ENCODE results near the gene SZT2. TPM values are rescaled to one million over a fixed set of nuclear protein-coding genes. Genes with fewer than 3 reads are reported as not detected.
"Not testable (repeated sequence)": the region's sequence is repeated elsewhere in the genome, so short reads cannot be mapped to it uniquely, and the experiment has no call there.

SZT2 gene
- total RNA-seq, 1 donor from 2014 or later = 139 TPM

GRCh38 chr1:43396059-43396458 lies 6.4 kb downstream of the SZT2 start:
- H3K27me3 Mint-ChIP-seq = no peaks in the 10 kb centered on the region
- H3K9me3 Mint-ChIP-seq = no peaks in the 10 kb centered on the region
- intact Hi-C loops (cut with micrococcal nuclease) = no loop called here
- ATAC-seq (ENCODE audit: low read depth) = no peak
- no peak for TF ChIP-seq CTCF (IDR thresholded peaks at IDR 0.05)
- H3K4me3 Mint-ChIP-seq = no peak overlapping the region
- H3K27ac Mint-ChIP-seq = no peak overlapping the region
- CTCF ChIA-PET = no interaction called here
- H3K36me3 Mint-ChIP-seq (ENCODE audit: low read depth) = peaks cover 29% of the 10 kb centered on the region
- POLR2A ChIA-PET = interaction anchor here (1.1 kb wide), 1 partner anchor 28 kb away, joined by 3 read pairs; the partner anchor contains the start of gene ELOVL1
- no peak for DNase-seq
- peaks cover 13% of the 10 kb centered on the region for H3K4me1 Mint-ChIP-seq

GRCh38 chr1:43398227-43398626 lies 8.5 kb downstream of the SZT2 start:
- Mint-ChIP-seq H3K27ac (no peak overlapping the region), H3K4me3 (no peak overlapping the region), H3K4me1 (peaks cover 10% of the 10 kb centered on the region), H3K9me3 (no peaks in the 10 kb centered on the region), H3K36me3 (ENCODE audit: low read depth) (peaks cover 41% of the 10 kb centered on the region), H3K27me3 (no peaks in the 10 kb centered on the region)
- DNase-seq (no peak), ATAC-seq (ENCODE audit: low read depth) (no peak)
- no peak for TF ChIP-seq CTCF (IDR thresholded peaks at IDR 0.05)
- CTCF ChIA-PET = no interaction called here
- intact Hi-C loops (cut with micrococcal nuclease) = no loop called here
- POLR2A ChIA-PET = no interaction called here

GRCh38 chr1:43400441-43400840 lies 10.7 kb downstream of the SZT2 start:
- CTCF ChIA-PET = interaction anchor here (0.7 to 0.8 kb wide), 2 partner anchors 14 to 173 kb away, joined by 3 read pairs; no protein-coding TSS in a partner anchor
- H3K36me3 Mint-ChIP-seq (ENCODE audit: low read depth) = peaks cover 50% of the 10 kb centered on the region
- DNase-seq; ATAC-seq (ENCODE audit: low read depth); intact Hi-C loops (cut with micrococcal nuclease); H3K27me3 Mint-ChIP-seq; H3K4me1 Mint-ChIP-seq; POLR2A ChIA-PET; H3K27ac Mint-ChIP-seq; H3K4me3 Mint-ChIP-seq; H3K9me3 Mint-ChIP-seq: not testable (repeated sequence)

- Mint-ChIP-seq H3K36me3 (ENCODE audit: low read depth) (peaks cover 53% of the 10 kb centered on the region), H3K27ac (no peak overlapping the region), H3K9me3 (no peaks in the 10 kb centered on the region), H3K27me3 (no peaks in the 10 kb centered on the region), H3K4me3 (no peak overlapping the region), H3K4me1 (peaks cover 2% of the 10 kb centered on the region)
- ChIA-PET POLR2A (no interaction called here), CTCF (no interaction called here)
- DNase-seq (no peak), ATAC-seq (ENCODE audit: low read depth) (no peak)
- TF ChIP-seq CTCF (IDR thresholded peaks at IDR 0.05) = no peak
- intact Hi-C loops (cut with micrococcal nuclease) = no loop called here
Measured at GRCh38 chr1:43402089-43402865, 12.6 kb downstream of the SZT2 start.

GRCh38 chr1:43404353-43404752 lies 14.7 kb downstream of the SZT2 start:
- intact Hi-C loops (cut with micrococcal nuclease) = no loop called here
- no peak for DNase-seq
- peaks cover 2% of the 10 kb centered on the region for H3K4me1 Mint-ChIP-seq
- peaks cover 70% of the 10 kb centered on the region for H3K36me3 Mint-ChIP-seq (ENCODE audit: low read depth)
- no peak overlapping the region for H3K27ac Mint-ChIP-seq
- H3K9me3 Mint-ChIP-seq = no peaks in the 10 kb centered on the region
- ChIA-PET CTCF (interaction anchor here (0.9 kb wide), 1 partner anchor 10 kb away, joined by 3 read pairs; no protein-coding TSS in a partner anchor), POLR2A (no interaction called here)
- H3K27me3 Mint-ChIP-seq = no peaks in the 10 kb centered on the region
- H3K4me3 Mint-ChIP-seq = no peak overlapping the region
- TF ChIP-seq CTCF (IDR thresholded peaks at IDR 0.05) = no peak
- no peak for ATAC-seq (ENCODE audit: low read depth)
